GM23338 (cell line): Measurements from ENCODE around the gene PRCD.
"Not testable (repeated sequence)": the region's sequence is repeated elsewhere in the genome, so short reads cannot be mapped to it uniquely, and the experiment has no call there.

Experiments
- EZH2 ChIP-seq: fragments of 200-600 bp; sonication (generic); IDR thresholded peaks from one replicate; pipeline ENCODE4 v1.8.0; 2017; ENCODE audit warnings: antibody characterized with exemption, mild to moderate bottlenecking, low read depth; ENCODE audit not compliant: unreplicated experiment
- EZH2phosphoT487 ChIP-seq: fragments of 200-600 bp; sonication (generic); IDR thresholded peaks from one replicate; pipeline ENCODE4 v1.8.1; 2018; ENCODE audit warnings: antibody characterized with exemption; ENCODE audit not compliant: unreplicated experiment
- JUNB ChIP-seq: IDR thresholded peaks from one replicate; pipeline ENCODE4 v1.6.1; 2016; ENCODE audit warnings: antibody characterized with exemption; ENCODE audit not compliant: unreplicated experiment
- STAT1 ChIP-seq: IDR thresholded peaks from one replicate; pipeline ENCODE4 v1.6.1; 2016; ENCODE audit warnings: antibody characterized with exemption; ENCODE audit not compliant: unreplicated experiment
- ZNF331 ChIP-seq: fragments of 250-450 bp; sonication (Bioruptor Pico); IDR thresholded peaks from 2 replicates; pipeline ENCODE4 v1.5.0; 2020; ENCODE audit warnings: low read depth, mild to moderate bottlenecking, moderate library complexity
- TF ChIP-seq, protein P1 (sequence below), 2 experiments: fragments of 200-600 bp in 1 of 2; sonication (generic) in 1 of 2; conservative IDR thresholded peaks; 2 replicates each; pipeline versions ENCODE4 v1.5.1 to v1.6.1; 2016 to 2017; ENCODE audit warnings: antibody characterized with exemption in 2 of 2, low read depth in 2 of 2, mild to moderate bottlenecking in 2 of 2, moderate library complexity in 1 of 2

DNA sequence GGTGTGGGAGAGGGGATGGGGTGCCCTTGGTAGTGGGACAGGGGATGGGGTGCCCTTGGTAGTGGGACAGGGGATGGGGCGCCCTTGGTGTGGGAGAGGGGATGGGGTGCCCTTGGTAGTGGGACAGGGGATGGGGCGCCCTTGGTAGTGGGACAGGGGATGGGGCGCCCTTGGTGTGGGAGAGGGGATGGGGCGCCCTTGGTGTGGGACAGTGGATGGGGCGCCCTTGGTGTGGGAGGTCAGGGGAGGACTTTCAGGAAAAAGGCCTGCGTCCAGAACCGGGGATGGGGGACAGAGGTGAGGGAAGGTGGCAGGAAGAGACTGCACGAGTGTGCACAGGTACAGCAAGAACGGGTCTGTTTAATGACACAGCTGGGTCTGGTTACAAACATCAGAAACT is 12.8 kb upstream of the PRCD start:
- not testable (repeated sequence) for TF ChIP-seq JUNB; STAT1; EZH2phosphoT487; EZH2; ZNF331 (CRISPR knock-in tag)
- TF ChIP-seq, protein P1, sequence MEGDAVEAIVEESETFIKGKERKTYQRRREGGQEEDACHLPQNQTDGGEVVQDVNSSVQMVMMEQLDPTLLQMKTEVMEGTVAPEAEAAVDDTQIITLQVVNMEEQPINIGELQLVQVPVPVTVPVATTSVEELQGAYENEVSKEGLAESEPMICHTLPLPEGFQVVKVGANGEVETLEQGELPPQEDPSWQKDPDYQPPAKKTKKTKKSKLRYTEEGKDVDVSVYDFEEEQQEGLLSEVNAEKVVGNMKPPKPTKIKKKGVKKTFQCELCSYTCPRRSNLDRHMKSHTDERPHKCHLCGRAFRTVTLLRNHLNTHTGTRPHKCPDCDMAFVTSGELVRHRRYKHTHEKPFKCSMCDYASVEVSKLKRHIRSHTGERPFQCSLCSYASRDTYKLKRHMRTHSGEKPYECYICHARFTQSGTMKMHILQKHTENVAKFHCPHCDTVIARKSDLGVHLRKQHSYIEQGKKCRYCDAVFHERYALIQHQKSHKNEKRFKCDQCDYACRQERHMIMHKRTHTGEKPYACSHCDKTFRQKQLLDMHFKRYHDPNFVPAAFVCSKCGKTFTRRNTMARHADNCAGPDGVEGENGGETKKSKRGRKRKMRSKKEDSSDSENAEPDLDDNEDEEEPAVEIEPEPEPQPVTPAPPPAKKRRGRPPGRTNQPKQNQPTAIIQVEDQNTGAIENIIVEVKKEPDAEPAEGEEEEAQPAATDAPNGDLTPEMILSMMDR (conservative IDR thresholded peaks at IDR 0.05; ENCODE audit: low read depth in 2 of 2): not testable (repeated sequence)
